ENCODE measurements around the gene IDE. TPM values are rescaled to one million over a fixed set of nuclear protein-coding genes. Genes with fewer than 3 reads are reported as not detected.

Gene IDE
- total and polyA plus RNA-seq, 9 of the 15 experiments (the other 6 are each of a cell fraction or from before 2014, with no cell fraction given), result 10.2 to 50.6 (median 33.2) TPM

GRCh38 chr10:92573798-92574547 is at the start of gene IDE (continued):
- TF ChIP-seq E2F1 (CRISPR knock-in tag; IDR thresholded peaks at IDR 0.05), result peak; percentile 67; the same call in 1 of the 2 replicates
- no peak for TF ChIP-seq E2F4 (CRISPR knock-in tag; IDR thresholded peaks at IDR 0.05; ENCODE audit: low read depth)
- no peak for TF ChIP-seq WHSC1 (IDR thresholded peaks at IDR 0.05; ENCODE audit: low read length)
- peak; percentile 50 to 65 for TF ChIP-seq E2F6 (IDR thresholded peaks at IDR 0.05; ENCODE audit: borderline replicate concordance in 1 of 2, extremely low read depth in 1 of 2, insufficient read depth in 1 of 2, insufficient read length in 1 of 2, low read depth in 1 of 2, low read length in 1 of 2, poor library complexity in 1 of 2, severe bottlenecking in 1 of 2)
- TF ChIP-seq NFE2 (IDR thresholded peaks at IDR 0.05; ENCODE audit: low read depth), result peak; percentile 79
- TF ChIP-seq ARID4B (CRISPR knock-in tag; IDR thresholded peaks at IDR 0.05), result peak; percentile 21; the same call in 1 of the 2 replicates
- peak; percentile 82 for TF ChIP-seq HNRNPLL (IDR thresholded peaks at IDR 0.05; ENCODE audit: low read depth, low read length, poor library complexity, severe bottlenecking)
- no peak for TF ChIP-seq BMI1 (IDR thresholded peaks at IDR 0.05; ENCODE audit: low read length)
- TF ChIP-seq BCLAF1 (IDR thresholded peaks at IDR 0.05; ENCODE audit: borderline replicate concordance in 1 of 2, control insufficient read depth in 1 of 2, low read depth in 2 of 2, low read length in 1 of 2), result no peak
- no peak for TF ChIP-seq SMAD3 (CRISPR knock-in tag; conservative IDR thresholded peaks at IDR 0.05)
- no peak for TF ChIP-seq ZNF282 (CRISPR knock-in tag; IDR thresholded peaks at IDR 0.05)
- no peak for TF ChIP-seq NFIX (CRISPR knock-in tag; IDR thresholded peaks at IDR 0.05; ENCODE audit: low read depth)
- no peak for TF ChIP-seq XRCC3 (IDR thresholded peaks at IDR 0.05)
- TF ChIP-seq L3MBTL2 (IDR thresholded peaks at IDR 0.05), result peak; percentile 71

Data from K562 (cell line).